Prostate gland (tissue), 2 donors: ENCODE measurements around the gene POLA1.

Experiments
- POLR2A ChIP-seq: fragments of 450-650 bp; IDR thresholded peaks from one replicate; pipeline ENCODE4 v1.6.1; 2016; ENCODE audit warnings: antibody characterized with exemption, mild to moderate bottlenecking
- POLR2AphosphoS5 ChIP-seq: sonication (generic); formaldehyde crosslinking; IDR thresholded peaks from one replicate; pipeline ENCODE4 v1.6.1; 2017; ENCODE audit warnings: antibody characterized with exemption
- TF ChIP-seq, protein P1 (sequence below), 4 experiments: fragments of 200-600 bp in 2 of 4; fragments of 450-650 bp in 2 of 4; sonication (generic) in 2 of 4; IDR thresholded peaks; 1 replicate in 3 of 4; 2 replicates in 1 of 4; pipeline ENCODE4 v1.5.1; 2016 to 2019; ENCODE audit warnings: antibody characterized with exemption in 4 of 4, mild to moderate bottlenecking in 2 of 4, moderate library complexity in 2 of 4

DNA sequence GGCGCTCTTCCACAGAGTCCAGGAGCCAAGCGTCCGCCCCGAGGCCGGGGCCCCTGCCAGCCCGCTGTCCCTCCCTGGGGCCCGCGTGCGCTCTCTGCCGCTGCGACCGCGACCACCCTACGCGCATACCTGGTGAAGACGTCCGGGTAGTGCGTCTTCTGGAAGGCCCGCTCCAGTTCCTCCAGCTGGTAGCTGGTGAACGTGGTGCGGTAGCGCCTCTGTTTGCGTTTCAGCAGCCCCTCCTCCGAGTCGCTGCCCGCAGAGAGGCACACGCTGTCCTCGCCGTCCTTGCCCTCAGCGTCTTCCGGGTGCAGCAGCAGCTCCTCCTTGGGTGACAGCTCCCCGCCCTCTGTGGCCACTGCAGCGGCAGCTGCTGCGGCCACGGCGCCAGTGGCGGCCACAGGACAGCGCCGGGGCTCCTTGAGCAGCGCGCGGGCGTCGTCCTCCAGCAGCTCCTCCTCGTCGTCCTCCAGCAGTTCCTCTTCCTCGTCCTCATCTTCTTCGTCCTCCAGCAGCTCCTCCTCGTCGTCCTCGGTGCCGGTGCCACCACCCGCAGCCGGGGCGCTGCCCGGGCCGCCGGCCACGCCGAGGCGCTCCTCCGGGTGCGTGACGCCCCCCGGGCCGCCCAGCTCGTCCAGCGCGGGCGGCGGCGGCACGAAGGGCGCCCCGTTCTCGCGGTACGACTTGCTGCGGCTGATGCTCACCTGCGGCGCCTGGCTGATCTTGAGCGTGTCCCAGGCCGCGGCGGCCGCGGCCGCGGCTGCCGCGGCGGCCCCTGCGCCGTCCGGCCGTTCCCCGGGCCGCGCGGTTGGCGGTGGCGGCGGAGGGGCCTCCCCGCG lies 319.3 kb downstream of the POLA1 start:
- TF ChIP-seq, protein P1, sequence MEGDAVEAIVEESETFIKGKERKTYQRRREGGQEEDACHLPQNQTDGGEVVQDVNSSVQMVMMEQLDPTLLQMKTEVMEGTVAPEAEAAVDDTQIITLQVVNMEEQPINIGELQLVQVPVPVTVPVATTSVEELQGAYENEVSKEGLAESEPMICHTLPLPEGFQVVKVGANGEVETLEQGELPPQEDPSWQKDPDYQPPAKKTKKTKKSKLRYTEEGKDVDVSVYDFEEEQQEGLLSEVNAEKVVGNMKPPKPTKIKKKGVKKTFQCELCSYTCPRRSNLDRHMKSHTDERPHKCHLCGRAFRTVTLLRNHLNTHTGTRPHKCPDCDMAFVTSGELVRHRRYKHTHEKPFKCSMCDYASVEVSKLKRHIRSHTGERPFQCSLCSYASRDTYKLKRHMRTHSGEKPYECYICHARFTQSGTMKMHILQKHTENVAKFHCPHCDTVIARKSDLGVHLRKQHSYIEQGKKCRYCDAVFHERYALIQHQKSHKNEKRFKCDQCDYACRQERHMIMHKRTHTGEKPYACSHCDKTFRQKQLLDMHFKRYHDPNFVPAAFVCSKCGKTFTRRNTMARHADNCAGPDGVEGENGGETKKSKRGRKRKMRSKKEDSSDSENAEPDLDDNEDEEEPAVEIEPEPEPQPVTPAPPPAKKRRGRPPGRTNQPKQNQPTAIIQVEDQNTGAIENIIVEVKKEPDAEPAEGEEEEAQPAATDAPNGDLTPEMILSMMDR (IDR thresholded peaks at IDR 0.05): no peak
- TF ChIP-seq POLR2AphosphoS5: no peak
- TF ChIP-seq POLR2A: no peak
